ENCODE results near the gene RNU1-3. TPM values are rescaled to one million over a fixed set of nuclear protein-coding genes. Genes with fewer than 3 reads are reported as not detected.
"Not testable (repeated sequence)": the region's sequence is repeated elsewhere in the genome, so short reads cannot be mapped to it uniquely, and the experiment has no call there.

The RNU1-3 gene
- total and polyA plus RNA-seq, 9 of the 15 experiments (the other 6 are each of a cell fraction or from before 2014, with no cell fraction given), result under 0.01 to 32,823 (median 2,538) TPM; not detected in 4

DNA sequence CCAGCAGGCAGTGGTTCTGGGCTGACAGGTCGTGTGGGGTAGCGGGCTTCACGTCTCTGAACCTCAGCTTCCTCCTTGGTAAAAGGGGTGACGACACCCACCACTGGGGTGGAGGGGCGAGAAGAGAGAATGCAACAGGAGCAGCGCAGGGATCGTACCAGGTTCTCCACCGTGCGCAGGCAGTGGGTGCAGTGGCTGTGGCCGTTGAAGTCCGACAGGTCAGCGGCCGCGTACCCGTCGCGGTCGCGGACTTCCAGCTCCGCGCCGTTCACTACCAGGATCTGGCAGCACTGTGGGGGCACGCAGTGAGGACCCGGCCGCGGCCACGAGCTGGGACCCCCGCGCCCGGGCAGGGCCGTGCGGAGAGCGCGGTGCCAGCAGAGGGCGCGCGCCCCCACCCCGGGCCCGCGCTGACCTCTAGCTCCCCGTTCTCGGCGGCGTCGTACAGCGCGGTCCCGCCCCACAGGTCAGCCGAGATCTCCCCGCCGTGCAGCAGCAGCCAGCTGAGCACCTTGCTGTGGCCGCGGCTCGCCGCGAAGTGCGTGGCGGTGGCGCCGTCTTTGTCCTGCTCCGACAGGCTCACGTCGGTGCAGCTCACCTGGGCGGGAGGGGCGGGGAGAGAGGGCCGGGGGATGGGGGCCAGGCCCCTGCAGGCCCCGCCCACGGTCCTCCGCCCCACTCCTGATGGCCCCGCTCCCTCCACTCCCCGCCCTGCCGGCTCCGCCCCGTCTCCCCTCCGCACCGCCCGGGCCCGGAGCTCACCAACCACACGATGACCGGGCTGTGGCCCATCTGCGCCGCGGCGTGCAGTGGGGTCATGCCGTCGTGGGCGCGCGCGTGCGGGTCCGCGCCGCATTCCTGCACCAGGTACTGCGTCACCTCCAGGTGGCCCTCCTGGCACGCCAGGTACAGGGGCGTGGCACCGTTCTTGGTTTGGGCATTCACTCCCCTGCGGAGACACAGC is 40.7 kb upstream of the RNU1-3 start:
- CTCF ChIA-PET (ENCODE audit: low intra/inter-chr PET ratio), result interaction anchor here (2.1 kb wide), 1 partner anchor 83 kb away, joined by 10 read pairs; no protein-coding TSS in a partner anchor
- H3K4me1 ChIP-seq (replicated peaks in 1 of 2; ENCODE audit: control insufficient read depth in 2 of 2, insufficient read depth in 2 of 2, low read length in 2 of 2), result peaks cover 0 to 10% of the 10 kb centered on the region in 2 experiments; a peak in 2 of 5 replicates
- H3K9me3 ChIP-seq (replicated peaks; ENCODE audit: control insufficient read depth, insufficient read depth, low read depth, low read length); H3K4me3 ChIP-seq; intact Hi-C loops (cut with micrococcal nuclease); in situ Hi-C loops (cut with MboI); DNase-seq (ENCODE audit: extremely low read depth in 1 of 4, low spot score in 3 of 4); H3K27me3 ChIP-seq (ENCODE audit: control insufficient read depth in 2 of 2, insufficient read depth in 2 of 2, low read length in 2 of 2); H3K36me3 ChIP-seq (ENCODE audit: control insufficient read depth, insufficient read depth, low read length); H3K79me2 ChIP-seq (ENCODE audit: control insufficient read depth, insufficient read depth, low read length); BruUV-seq (replicated peaks); FAIRE-seq; H3K9me1 ChIP-seq (ENCODE audit: control insufficient read depth, insufficient read depth, low read length); H3K4me2 ChIP-seq (ENCODE audit: insufficient read depth, low read length); H2AFZ ChIP-seq (ENCODE audit: low read depth, low read length); H3K9ac ChIP-seq (ENCODE audit: insufficient read depth in 1 of 2, low read depth in 2 of 2, low read length in 2 of 2); H4K20me1 ChIP-seq (replicated peaks; ENCODE audit: control insufficient read depth, insufficient read depth, low read length); H3K27ac ChIP-seq (ENCODE audit: extremely low read depth, low read depth, low read length): not testable (repeated sequence)
- WGBS (ENCODE audit: insufficient coverage, low coverage, missing lambda C conversion rate), result 79% methylated on average over 7 of the region's 99 CpGs
- POLR2A ChIA-PET, result interaction anchor here (0.5 to 2.3 kb wide), 9 partner anchors 10 to 198 kb away, joined by 3 to 12 read pairs (median 3); no protein-coding TSS in a partner anchor
- peak; percentile 86 for ATAC-seq
- TF ChIP-seq, protein P1, sequence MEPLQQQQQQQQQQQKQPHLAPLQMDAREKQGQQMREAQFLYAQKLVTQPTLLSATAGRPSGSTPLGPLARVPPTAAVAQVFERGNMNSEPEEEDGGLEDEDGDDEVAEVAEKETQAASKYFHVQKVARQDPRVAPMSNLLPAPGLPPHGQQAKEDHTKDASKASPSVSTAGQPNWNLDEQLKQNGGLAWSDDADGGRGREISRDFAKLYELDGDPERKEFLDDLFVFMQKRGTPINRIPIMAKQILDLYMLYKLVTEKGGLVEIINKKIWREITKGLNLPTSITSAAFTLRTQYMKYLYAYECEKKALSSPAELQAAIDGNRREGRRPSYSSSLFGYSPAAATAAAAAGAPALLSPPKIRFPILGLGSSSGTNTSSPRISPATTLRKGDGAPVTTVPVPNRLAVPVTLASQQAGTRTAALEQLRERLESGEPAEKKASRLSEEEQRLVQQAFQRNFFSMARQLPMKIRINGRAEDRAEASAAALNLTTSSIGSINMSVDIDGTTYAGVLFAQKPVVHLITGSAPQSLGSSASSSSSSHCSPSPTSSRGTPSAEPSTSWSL (CRISPR knock-in tag; IDR thresholded peaks at IDR 0.05; ENCODE audit: borderline replicate concordance), result 0 out of 2 replicates have a peak, but pooled peaks have one; percentile 19
- TF ChIP-seq, protein P2, sequence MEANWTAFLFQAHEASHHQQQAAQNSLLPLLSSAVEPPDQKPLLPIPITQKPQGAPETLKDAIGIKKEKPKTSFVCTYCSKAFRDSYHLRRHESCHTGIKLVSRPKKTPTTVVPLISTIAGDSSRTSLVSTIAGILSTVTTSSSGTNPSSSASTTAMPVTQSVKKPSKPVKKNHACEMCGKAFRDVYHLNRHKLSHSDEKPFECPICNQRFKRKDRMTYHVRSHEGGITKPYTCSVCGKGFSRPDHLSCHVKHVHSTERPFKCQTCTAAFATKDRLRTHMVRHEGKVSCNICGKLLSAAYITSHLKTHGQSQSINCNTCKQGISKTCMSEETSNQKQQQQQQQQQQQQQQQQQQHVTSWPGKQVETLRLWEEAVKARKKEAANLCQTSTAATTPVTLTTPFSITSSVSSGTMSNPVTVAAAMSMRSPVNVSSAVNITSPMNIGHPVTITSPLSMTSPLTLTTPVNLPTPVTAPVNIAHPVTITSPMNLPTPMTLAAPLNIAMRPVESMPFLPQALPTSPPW (CRISPR knock-in tag; IDR thresholded peaks at IDR 0.05), result peak; percentile 27; the same call in 1 of the 2 replicates
- peak; percentile 49; the same call in 1 of the 2 replicates for TF ChIP-seq CXXC5 (CRISPR knock-in tag; IDR thresholded peaks at IDR 0.05)
- TF ChIP-seq, protein P3, sequence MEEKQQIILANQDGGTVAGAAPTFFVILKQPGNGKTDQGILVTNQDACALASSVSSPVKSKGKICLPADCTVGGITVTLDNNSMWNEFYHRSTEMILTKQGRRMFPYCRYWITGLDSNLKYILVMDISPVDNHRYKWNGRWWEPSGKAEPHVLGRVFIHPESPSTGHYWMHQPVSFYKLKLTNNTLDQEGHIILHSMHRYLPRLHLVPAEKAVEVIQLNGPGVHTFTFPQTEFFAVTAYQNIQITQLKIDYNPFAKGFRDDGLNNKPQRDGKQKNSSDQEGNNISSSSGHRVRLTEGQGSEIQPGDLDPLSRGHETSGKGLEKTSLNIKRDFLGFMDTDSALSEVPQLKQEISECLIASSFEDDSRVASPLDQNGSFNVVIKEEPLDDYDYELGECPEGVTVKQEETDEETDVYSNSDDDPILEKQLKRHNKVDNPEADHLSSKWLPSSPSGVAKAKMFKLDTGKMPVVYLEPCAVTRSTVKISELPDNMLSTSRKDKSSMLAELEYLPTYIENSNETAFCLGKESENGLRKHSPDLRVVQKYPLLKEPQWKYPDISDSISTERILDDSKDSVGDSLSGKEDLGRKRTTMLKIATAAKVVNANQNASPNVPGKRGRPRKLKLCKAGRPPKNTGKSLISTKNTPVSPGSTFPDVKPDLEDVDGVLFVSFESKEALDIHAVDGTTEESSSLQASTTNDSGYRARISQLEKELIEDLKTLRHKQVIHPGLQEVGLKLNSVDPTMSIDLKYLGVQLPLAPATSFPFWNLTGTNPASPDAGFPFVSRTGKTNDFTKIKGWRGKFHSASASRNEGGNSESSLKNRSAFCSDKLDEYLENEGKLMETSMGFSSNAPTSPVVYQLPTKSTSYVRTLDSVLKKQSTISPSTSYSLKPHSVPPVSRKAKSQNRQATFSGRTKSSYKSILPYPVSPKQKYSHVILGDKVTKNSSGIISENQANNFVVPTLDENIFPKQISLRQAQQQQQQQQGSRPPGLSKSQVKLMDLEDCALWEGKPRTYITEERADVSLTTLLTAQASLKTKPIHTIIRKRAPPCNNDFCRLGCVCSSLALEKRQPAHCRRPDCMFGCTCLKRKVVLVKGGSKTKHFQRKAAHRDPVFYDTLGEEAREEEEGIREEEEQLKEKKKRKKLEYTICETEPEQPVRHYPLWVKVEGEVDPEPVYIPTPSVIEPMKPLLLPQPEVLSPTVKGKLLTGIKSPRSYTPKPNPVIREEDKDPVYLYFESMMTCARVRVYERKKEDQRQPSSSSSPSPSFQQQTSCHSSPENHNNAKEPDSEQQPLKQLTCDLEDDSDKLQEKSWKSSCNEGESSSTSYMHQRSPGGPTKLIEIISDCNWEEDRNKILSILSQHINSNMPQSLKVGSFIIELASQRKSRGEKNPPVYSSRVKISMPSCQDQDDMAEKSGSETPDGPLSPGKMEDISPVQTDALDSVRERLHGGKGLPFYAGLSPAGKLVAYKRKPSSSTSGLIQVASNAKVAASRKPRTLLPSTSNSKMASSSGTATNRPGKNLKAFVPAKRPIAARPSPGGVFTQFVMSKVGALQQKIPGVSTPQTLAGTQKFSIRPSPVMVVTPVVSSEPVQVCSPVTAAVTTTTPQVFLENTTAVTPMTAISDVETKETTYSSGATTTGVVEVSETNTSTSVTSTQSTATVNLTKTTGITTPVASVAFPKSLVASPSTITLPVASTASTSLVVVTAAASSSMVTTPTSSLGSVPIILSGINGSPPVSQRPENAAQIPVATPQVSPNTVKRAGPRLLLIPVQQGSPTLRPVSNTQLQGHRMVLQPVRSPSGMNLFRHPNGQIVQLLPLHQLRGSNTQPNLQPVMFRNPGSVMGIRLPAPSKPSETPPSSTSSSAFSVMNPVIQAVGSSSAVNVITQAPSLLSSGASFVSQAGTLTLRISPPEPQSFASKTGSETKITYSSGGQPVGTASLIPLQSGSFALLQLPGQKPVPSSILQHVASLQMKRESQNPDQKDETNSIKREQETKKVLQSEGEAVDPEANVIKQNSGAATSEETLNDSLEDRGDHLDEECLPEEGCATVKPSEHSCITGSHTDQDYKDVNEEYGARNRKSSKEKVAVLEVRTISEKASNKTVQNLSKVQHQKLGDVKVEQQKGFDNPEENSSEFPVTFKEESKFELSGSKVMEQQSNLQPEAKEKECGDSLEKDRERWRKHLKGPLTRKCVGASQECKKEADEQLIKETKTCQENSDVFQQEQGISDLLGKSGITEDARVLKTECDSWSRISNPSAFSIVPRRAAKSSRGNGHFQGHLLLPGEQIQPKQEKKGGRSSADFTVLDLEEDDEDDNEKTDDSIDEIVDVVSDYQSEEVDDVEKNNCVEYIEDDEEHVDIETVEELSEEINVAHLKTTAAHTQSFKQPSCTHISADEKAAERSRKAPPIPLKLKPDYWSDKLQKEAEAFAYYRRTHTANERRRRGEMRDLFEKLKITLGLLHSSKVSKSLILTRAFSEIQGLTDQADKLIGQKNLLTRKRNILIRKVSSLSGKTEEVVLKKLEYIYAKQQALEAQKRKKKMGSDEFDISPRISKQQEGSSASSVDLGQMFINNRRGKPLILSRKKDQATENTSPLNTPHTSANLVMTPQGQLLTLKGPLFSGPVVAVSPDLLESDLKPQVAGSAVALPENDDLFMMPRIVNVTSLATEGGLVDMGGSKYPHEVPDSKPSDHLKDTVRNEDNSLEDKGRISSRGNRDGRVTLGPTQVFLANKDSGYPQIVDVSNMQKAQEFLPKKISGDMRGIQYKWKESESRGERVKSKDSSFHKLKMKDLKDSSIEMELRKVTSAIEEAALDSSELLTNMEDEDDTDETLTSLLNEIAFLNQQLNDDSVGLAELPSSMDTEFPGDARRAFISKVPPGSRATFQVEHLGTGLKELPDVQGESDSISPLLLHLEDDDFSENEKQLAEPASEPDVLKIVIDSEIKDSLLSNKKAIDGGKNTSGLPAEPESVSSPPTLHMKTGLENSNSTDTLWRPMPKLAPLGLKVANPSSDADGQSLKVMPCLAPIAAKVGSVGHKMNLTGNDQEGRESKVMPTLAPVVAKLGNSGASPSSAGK (IDR thresholded peaks at IDR 0.05), result peak; percentile 52
